Measurements from ENCODE around the gene PODN. TPM values are rescaled to one million over a fixed set of nuclear protein-coding genes. Genes with fewer than 3 reads are reported as not detected.

Gene PODN
- total RNA-seq, 1 experiment from 2014 or later, result 0.17 TPM

DNA sequence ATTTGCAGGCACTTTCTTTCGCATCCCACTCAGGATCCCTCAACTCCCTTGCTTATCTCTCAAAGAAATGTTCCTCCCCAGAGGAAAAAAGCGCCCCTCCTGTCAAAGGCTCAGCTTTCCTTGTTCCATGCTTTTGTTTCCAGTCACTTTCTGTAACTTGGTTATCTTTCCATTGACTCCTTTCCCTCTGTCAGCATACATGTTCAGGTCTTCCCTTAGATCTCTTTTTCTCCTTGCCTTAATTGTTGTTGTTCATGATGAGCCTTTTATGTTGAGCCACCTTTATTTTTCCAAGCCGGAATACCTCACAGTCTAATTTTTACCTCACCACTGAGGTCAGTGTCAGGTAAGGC lies 46.5 kb upstream of the PODN start:
- no peak overlapping the region for H2BK120ac ChIP-seq (ENCODE audit: low read depth, low read length, poor library complexity, severe bottlenecking)
- H4K5ac ChIP-seq (ENCODE audit: insufficient read length, low read depth, low read length), result no peak overlapping the region
- Mint-ChIP-seq H3K27ac (peak overlapping the region in 2 of 3 experiments; percentile 1 to 4; a peak in 3 of 7 replicates), H3K4me3 (peak overlapping the region; percentile 72 to 81), H3K9me3 (no peaks in the 10 kb centered on the region; a peak in 1 of 5 replicates), H3K27me3 (ENCODE audit: low read depth) (no peaks in the 10 kb centered on the region; the same call in 1 of the 2 replicates), H3K4me1 (peaks cover 10 to 16% of the 10 kb centered on the region in 2 experiments), H3K36me3 (ENCODE audit: insufficient read depth in 1 of 3, low read depth in 3 of 3) (no peaks in the 10 kb centered on the region)
- no peak overlapping the region for H2BK15ac ChIP-seq (ENCODE audit: low read depth, low read length)
- no peak overlapping the region for H3K56ac ChIP-seq (ENCODE audit: insufficient read length, low read depth, low read length)
- H3K27ac ChIP-seq (ENCODE audit: insufficient read length, low read depth, low read length), result no peak overlapping the region
- no peaks in the 10 kb centered on the region for H3K79me2 ChIP-seq (ENCODE audit: insufficient read depth, low read length)
- peak overlapping the region; percentile 52 for H2AFZ ChIP-seq (ENCODE audit: low read length)
- H2BK20ac ChIP-seq (ENCODE audit: low read depth, low read length, poor library complexity, severe bottlenecking), result no peak overlapping the region
- H3K4me1 ChIP-seq (ENCODE audit: insufficient read depth, low read length), result peaks cover 4% of the 10 kb centered on the region; the same call in 1 of the 2 replicates
- H4K8ac ChIP-seq (replicated peaks; ENCODE audit: insufficient read length, low read depth, low read length), result no peak overlapping the region
- no peak overlapping the region for H3K18ac ChIP-seq (ENCODE audit: insufficient read length, low read depth, low read length)
- H3K23me2 ChIP-seq (ENCODE audit: insufficient read length, low read depth, low read length, poor library complexity, severe bottlenecking), result peaks cover 5% of the 10 kb centered on the region
- no peaks in the 10 kb centered on the region for H3K27me3 ChIP-seq (ENCODE audit: insufficient read depth, low read length)
- H3T11ph ChIP-seq (ENCODE audit: low read length), result no peak overlapping the region
- H2BK12ac ChIP-seq (ENCODE audit: insufficient read length, low read depth, low read length), result no peak overlapping the region
- H3K14ac ChIP-seq (ENCODE audit: insufficient read depth, low read length), result no peak overlapping the region
- no peaks in the 10 kb centered on the region for H4K20me1 ChIP-seq (ENCODE audit: control insufficient read depth, insufficient read depth, insufficient read length)
- H3K79me1 ChIP-seq (ENCODE audit: insufficient read depth, low read depth, low read length, poor library complexity, severe bottlenecking), result no peaks in the 10 kb centered on the region
- H3K23ac ChIP-seq (ENCODE audit: insufficient read length, low read depth, low read length), result no peak overlapping the region
- H3K9me3 ChIP-seq (ENCODE audit: control insufficient read depth, low read depth, low read length), result no peaks in the 10 kb centered on the region
- H2AK5ac ChIP-seq (ENCODE audit: insufficient read length, low read length), result no peak overlapping the region
- WGBS (ENCODE audit: extremely low coverage, insufficient read length, low lambda C conversion rate), result no CpG with 5 or more reads among the region's 3 CpGs
- no peak overlapping the region for H2BK5ac ChIP-seq (ENCODE audit: insufficient read length, low read length)
- H4K91ac ChIP-seq (ENCODE audit: insufficient read length, low read depth, low read length), result no peak overlapping the region
- no peak for DNase-seq
- peak overlapping the region; percentile 71 for H3K9ac ChIP-seq (ENCODE audit: extremely low read depth, insufficient read length, low read length)
- TF ChIP-seq, protein P1, sequence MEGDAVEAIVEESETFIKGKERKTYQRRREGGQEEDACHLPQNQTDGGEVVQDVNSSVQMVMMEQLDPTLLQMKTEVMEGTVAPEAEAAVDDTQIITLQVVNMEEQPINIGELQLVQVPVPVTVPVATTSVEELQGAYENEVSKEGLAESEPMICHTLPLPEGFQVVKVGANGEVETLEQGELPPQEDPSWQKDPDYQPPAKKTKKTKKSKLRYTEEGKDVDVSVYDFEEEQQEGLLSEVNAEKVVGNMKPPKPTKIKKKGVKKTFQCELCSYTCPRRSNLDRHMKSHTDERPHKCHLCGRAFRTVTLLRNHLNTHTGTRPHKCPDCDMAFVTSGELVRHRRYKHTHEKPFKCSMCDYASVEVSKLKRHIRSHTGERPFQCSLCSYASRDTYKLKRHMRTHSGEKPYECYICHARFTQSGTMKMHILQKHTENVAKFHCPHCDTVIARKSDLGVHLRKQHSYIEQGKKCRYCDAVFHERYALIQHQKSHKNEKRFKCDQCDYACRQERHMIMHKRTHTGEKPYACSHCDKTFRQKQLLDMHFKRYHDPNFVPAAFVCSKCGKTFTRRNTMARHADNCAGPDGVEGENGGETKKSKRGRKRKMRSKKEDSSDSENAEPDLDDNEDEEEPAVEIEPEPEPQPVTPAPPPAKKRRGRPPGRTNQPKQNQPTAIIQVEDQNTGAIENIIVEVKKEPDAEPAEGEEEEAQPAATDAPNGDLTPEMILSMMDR (conservative IDR thresholded peaks at IDR 0.05), result no peak
- H3K4ac ChIP-seq (ENCODE audit: low read depth, low read length), result no peak overlapping the region
- H3K4me2 ChIP-seq (ENCODE audit: insufficient read depth, insufficient read length, low read length), result peak overlapping the region; percentile 95

Measured in H9 (cell line).